ENCODE results near the gene PPP6R2.

The PPP6R2 gene

GRCh38 chr22:50488886-50489285 lies 145.8 kb downstream of the PPP6R2 start:
- DNase-seq: no peak

- no peak for DNase-seq
These were observed 146.5 kb downstream of the PPP6R2 start for GRCh38 chr22:50489363-50490243.

GRCh38 chr22:50490531-50491308 lies 147.6 kb downstream of the PPP6R2 start:
- DNase-seq: no peak
